PC-3 (cell line): ENCODE measurements around the gene TTC34. TPM values are rescaled to one million over a fixed set of nuclear protein-coding genes. Genes with fewer than 3 reads are reported as not detected.

Experiments
- ATAC-seq: fragments of 200-7000 bp; cut with Tn5 transposase; 2 replicates; pipeline ENCODE4 v1.9.1; 2020; ENCODE audit warnings: mild to moderate bottlenecking, moderate library complexity
- BruUV-seq: library from RNA; stranded (reverse); fragments of 400-500 nt; replicated peaks from 2 replicates; lab custom pipeline; 2021; lab: Mats Ljungman, UMichigan
- CTCF ChIA-PET: fragments of 300-600 bp; sonication (Branson Sonifier 250); formaldehyde crosslinking; loops from one replicate; lab custom pipeline; 2022; ENCODE audit warnings: antibody characterized with exemption; lab: Charles Lee
- POLR2A ChIA-PET: fragments of 300-600 bp; sonication (Branson Sonifier 250); formaldehyde crosslinking; loops from one replicate; lab custom pipeline; 2022; ENCODE audit warnings: antibody characterized with exemption; ENCODE audit not compliant: unreplicated experiment; lab: Charles Lee
- DNase-seq: peaks from one replicate; pipeline ENCODE4 v3.0.0-alpha.2; 2015
- H2AFZ ChIP-seq: fragments of 300-600 bp; sonication (generic); 2 replicates; pipeline ENCODE4 v1.6.0; 2016; ENCODE audit warnings: antibody characterized with exemption, low read length
- H3F3A ChIP-seq: fragments of 300-600 bp; sonication (generic); one replicate; pipeline ENCODE4 v1.6.0; 2017; ENCODE audit warnings: antibody characterized with exemption, low read length, control low read depth, mild to moderate bottlenecking; ENCODE audit not compliant: unreplicated experiment
- H3K27ac ChIP-seq: fragments of 300-600 bp; sonication (generic); 2 replicates; pipeline ENCODE4 v1.5.1; 2016; ENCODE audit warnings: mild to moderate bottlenecking, low read length
- H3K27me3 ChIP-seq: fragments of 300-600 bp; sonication (generic); 2 replicates; pipeline ENCODE4 v1.6.1; 2016; ENCODE audit warnings: low read length, mixed read lengths
- H3K36me3 ChIP-seq: fragments of 300-600 bp; sonication (generic); 2 replicates; pipeline ENCODE4 v1.6.1; 2016; ENCODE audit warnings: low read depth, mixed run types, low read length, mixed read lengths
- H3K4me1 ChIP-seq: fragments of 300-600 bp; sonication (generic); 2 replicates; pipeline ENCODE4 v1.5.1; 2016; ENCODE audit warnings: low read length; ENCODE audit not compliant: insufficient read depth
- H3K4me2 ChIP-seq: fragments of 300-600 bp; sonication (generic); 2 replicates; pipeline ENCODE4 v1.6.0; 2016; ENCODE audit warnings: low read length
- H3K4me3 ChIP-seq: fragments of 300-600 bp; sonication (generic); 2 replicates; pipeline ENCODE4 v1.5.1; 2016; ENCODE audit warnings: mild to moderate bottlenecking, low read length, mixed read lengths
- H3K79me2 ChIP-seq: fragments of 300-600 bp; sonication (generic); 2 replicates; pipeline ENCODE4 v1.6.1; 2017; ENCODE audit warnings: low read length, mixed read lengths
- H3K9ac ChIP-seq: fragments of 300-600 bp; sonication (generic); 2 replicates; pipeline ENCODE4 v1.6.0; 2016; ENCODE audit warnings: mild to moderate bottlenecking, low read length
- H3K9me2 ChIP-seq: fragments of 300-600 bp; sonication (generic); replicated peaks from 2 replicates; pipeline ENCODE4 v1.6.1; 2016; ENCODE audit warnings: mixed run types, low read length, mixed read lengths
- H3K9me3 ChIP-seq: fragments of 300-600 bp; sonication (generic); 2 replicates; pipeline ENCODE4 v1.6.1; 2016; ENCODE audit warnings: low read length, mixed read lengths
- H4K20me1 ChIP-seq: fragments of 300-600 bp; sonication (generic); 2 replicates; pipeline ENCODE4 v1.6.1; 2016; ENCODE audit warnings: low read length, mixed read lengths
- CTCF ChIP-seq: fragments of 300-600 bp; sonication (generic); conservative IDR thresholded peaks from 2 replicates; pipeline ENCODE4 v1.5.1; 2017; ENCODE audit warnings: antibody characterized with exemption, low read depth, mild to moderate bottlenecking, low read length
- EZH2 ChIP-seq: fragments of 300-600 bp; sonication (generic); IDR thresholded peaks from one replicate; pipeline ENCODE4 v1.6.1; 2017; ENCODE audit warnings: antibody characterized with exemption, mild to moderate bottlenecking, low read length; ENCODE audit not compliant: unreplicated experiment
- EZH2phosphoT487 ChIP-seq: fragments of 300-600 bp; sonication (generic); IDR thresholded peaks from 2 replicates; pipeline ENCODE4 v1.6.1; 2018; ENCODE audit warnings: mild to moderate bottlenecking, antibody characterized with exemption, low read length, borderline replicate concordance
- intact Hi-C: fragments of 100-400 bp; cut with micrococcal nuclease; formaldehyde crosslinking; loops from 2 replicates; pipeline ENCODE4 v1.9.0; 2023
- total RNA-seq: library from RNA; depleted of rRNA; stranded (reverse); fragments of >200 nt; gene quantifications from 2 replicates; pipeline ENCODE4 v1.2.3, GENCODE V29; 2014

Gene TTC34
- total RNA-seq, 1 experiment from 2014 or later, result 0.11 TPM

- intact Hi-C loops, result no loop called here
- Histone ChIP-seq H3K9me3 (no peaks in the 10 kb centered on the region), H3K79me2 (no peaks in the 10 kb centered on the region), H3K4me2 (no peak overlapping the region), H4K20me1 (no peaks in the 10 kb centered on the region), H3K9me2 (no peaks in the 10 kb centered on the region), H3K27me3 (peaks cover 31% of the 10 kb centered on the region), H3K4me1 (no peaks in the 10 kb centered on the region), H3K9ac (no peak overlapping the region), H3K36me3 (no peaks in the 10 kb centered on the region), H3K4me3 (no peak overlapping the region), H3F3A (no peaks in the 10 kb centered on the region), H2AFZ (no peak overlapping the region), H3K27ac (no peak overlapping the region)
- 0 out of 2 replicates have a peak, but pooled peaks have one; percentile 12 for ATAC-seq
- no peak for DNase-seq
- POLR2A ChIA-PET, result no interaction called here
- CTCF ChIA-PET, result no interaction called here
- no TSS peak for BruUV-seq
- TF ChIP-seq EZH2, result no peak
- no peak for TF ChIP-seq CTCF
- no peak for TF ChIP-seq EZH2phosphoT487
Measured at GRCh38 chr1:2611621-2612437, 189.7 kb downstream of the TTC34 start.

GRCh38 chr1:2611031-2611501 is 190.4 kb downstream of the TTC34 start:
- H3K9me2 ChIP-seq, result no peaks in the 10 kb centered on the region
- POLR2A ChIA-PET, result no interaction called here
- H3K27me3 ChIP-seq, result peaks cover 23% of the 10 kb centered on the region; the same call in 1 of the 2 replicates
- ATAC-seq (peak; percentile 57), DNase-seq (peak; percentile 32)
- no peak overlapping the region for H3K4me3 ChIP-seq
- no peaks in the 10 kb centered on the region for H3K79me2 ChIP-seq
- no peaks in the 10 kb centered on the region for H3K9me3 ChIP-seq
- H3K27ac ChIP-seq, result no peak overlapping the region
- H2AFZ ChIP-seq, result no peak overlapping the region
- H3F3A ChIP-seq, result no peaks in the 10 kb centered on the region
- H3K36me3 ChIP-seq, result no peaks in the 10 kb centered on the region
- H3K4me1 ChIP-seq, result no peaks in the 10 kb centered on the region
- no peaks in the 10 kb centered on the region for H4K20me1 ChIP-seq
- H3K4me2 ChIP-seq, result no peak overlapping the region
- H3K9ac ChIP-seq, result no peak overlapping the region
- CTCF ChIA-PET, result no interaction called here
- intact Hi-C loops, result no loop called here
- no peak for TF ChIP-seq CTCF
- TF ChIP-seq EZH2, result no peak
- TF ChIP-seq EZH2phosphoT487, result no peak
- BruUV-seq, result no TSS peak
